Stimulated activated CD4-positive, alpha-beta T cell treated with anti-CD3 and anti-CD28 coated beads, Interleukin-1b, Interleukin-23, amount 100 ng/mL, for 4 hours (primary cell): Measurements from ENCODE around the gene TAT.
A peak's percentile ranks its signal among the peaks of the same experiment; 100 is the strongest.
"Not testable (repeated sequence)": the region's sequence is repeated elsewhere in the genome, so short reads cannot be mapped to it uniquely, and the experiment has no call there.

ENCODE experiments used
- DNase-seq, 2 donors: peaks; one replicate each; pipeline ENCODE4 v3.0.0-alpha.2; 2020; ENCODE audit warnings: low read depth in 2 of 2

TAT gene

DNA sequence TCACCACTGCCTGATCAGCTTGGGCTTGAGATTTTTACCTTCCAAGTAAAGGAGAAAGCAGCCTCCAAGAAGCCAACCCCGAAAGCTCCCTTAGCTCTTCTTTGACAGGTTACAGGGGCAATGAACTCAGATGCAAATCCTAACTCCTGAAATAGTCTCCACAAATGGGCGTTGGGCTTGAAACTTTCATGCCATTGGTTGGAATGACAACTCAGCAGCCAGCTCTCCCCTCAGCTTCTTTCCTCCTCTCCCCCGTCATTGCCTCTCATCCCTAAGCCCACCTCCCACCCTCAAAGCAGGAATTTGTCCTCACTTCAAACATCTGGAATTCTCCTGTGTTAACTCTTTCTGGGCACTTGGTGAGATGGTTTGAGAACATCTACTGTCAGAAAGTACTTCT lies at the start of gene TAT:
Gene TAT (minus strand): TSS at position 122 of the 400 bp plus-strand sequence. CDS start 677 bp downstream, outside the sequence.
- no peak for DNase-seq

GRCh38 chr16:71626018-71626857 lies 49.3 kb upstream of the TAT start, which contains the start of gene MARVELD3:
MARVELD3 (plus strand) TSS chr16:71626184; CDS start chr16:71626230, 46 bp downstream.
- peak; percentile 6 to 10 for DNase-seq

DNA sequence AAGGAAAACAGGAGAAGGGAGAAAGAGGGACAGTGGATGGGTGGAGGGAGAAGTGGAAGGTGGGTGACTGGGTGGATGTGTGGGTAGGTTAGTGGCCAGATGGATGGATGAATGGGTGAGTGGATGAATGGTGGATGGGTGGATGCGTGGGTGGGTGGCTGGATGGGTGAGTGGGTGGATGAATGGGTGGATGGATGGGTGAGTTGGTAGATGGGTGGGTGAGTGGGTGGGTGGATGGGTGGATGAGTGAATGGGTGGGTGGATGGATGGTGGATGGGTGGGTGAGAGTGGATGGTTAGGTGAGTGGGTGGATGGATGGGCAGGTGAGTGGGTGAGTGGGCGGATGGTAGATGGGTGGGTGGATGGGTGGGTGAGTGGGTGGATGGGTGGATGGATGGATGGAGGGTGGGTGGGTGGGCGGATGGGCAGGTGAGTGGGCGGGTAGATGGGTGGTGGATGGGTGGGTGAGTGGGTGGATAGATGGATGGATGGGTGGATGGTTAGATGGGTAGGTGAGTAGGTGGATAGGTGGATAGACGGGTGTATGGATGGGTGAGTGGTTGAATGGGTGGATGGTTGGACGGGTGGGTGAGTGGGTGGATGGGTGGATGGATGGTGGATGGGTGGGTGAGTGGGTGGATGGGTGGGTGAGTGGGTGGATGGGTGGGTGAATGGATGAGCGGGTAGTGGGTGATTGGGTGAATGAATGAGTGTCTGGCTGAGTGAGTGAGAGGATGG lies 48.4 kb upstream of the TAT start:
- no peak for DNase-seq

- DNase-seq: no peak
Observed at GRCh38 chr16:71623597-71623996, 46.7 kb upstream of the TAT start.

GRCh38 chr16:71622088-71622487 lies 45.2 kb upstream of the TAT start:
- DNase-seq: no peak

GRCh38 chr16:71618429-71618828 lies 41.5 kb upstream of the TAT start:
- DNase-seq: no peak

DNA sequence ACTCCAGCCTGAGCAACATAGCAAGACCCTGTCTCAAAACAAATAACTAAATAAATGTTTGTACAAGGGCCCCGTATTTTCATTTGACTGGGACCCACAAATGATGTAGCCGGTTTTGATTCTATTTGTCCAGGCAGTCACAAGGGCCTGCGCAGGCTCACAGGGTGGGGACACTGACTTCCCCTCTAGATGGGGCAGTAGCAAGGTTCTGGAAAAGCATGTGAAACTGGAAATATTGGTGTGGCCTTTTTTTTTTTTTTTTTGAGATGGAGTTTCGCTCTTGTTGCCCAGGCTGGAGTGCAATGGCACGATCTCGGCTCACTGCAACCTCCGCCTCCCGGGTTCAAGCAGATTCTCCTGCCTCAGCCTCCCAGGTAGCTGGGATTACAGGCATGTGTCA lies 38.1 kb upstream of the TAT start:
- not testable (repeated sequence) for DNase-seq

GRCh38 chr16:71610936-71611871 lies 34.3 kb upstream of the TAT start:
- DNase-seq: peak; percentile 70 to 82

DNA sequence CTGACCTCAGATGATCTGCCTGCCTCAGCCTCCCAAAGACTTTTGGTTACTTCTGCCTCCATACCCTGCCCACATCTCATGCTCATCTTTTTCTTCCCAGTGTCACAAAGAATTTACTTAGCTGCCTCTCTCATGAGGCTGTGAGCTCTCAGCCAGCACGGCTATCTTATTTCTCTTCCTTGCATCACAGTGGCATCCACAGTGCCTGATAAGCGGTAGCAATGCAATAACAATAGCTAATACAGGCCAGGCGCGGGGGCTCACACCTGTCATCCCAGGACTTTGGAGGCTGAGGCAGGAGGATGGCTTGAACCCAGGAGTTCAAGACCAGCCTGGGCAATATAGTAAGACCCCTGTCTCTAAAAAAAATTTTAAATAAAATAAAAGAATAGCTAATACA lies 33.6 kb upstream of the TAT start:
- DNase-seq: no peak

- DNase-seq: no peak
Observed at GRCh38 chr16:71609066-71609465, 32.2 kb upstream of the TAT start.

- no peak for DNase-seq
Observed at GRCh38 chr16:71600822-71601221, 23.9 kb upstream of the TAT start.

- not testable (repeated sequence) for DNase-seq
Observed at GRCh38 chr16:71598426-71598825, 21.5 kb upstream of the TAT start.

DNA sequence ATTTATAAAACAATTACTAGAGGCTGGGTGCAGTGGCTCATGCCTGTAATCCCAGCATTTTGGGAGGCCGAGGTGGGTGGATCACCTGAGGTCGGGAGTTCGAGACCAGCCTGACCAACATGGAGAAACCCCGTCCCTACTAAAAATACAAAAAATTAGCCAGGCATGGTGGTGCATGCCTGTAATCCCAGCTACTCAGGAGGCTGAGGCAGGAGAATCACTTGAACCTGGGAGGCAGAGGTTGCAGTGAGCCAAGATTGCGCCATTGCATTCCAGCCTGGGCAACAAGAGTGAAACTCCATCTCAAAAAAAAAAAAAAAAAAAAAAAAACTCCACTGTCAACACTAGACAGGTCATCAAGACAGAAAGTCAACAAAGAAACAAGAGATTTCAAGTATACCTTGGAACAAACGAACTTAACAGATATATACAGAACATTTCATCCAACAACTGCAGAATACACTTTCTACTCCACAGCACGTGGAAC lies 18.5 kb upstream of the TAT start:
- not testable (repeated sequence) for DNase-seq

- DNase-seq: no peak
Observed at GRCh38 chr16:71594000-71594646, 17.2 kb upstream of the TAT start.

DNA sequence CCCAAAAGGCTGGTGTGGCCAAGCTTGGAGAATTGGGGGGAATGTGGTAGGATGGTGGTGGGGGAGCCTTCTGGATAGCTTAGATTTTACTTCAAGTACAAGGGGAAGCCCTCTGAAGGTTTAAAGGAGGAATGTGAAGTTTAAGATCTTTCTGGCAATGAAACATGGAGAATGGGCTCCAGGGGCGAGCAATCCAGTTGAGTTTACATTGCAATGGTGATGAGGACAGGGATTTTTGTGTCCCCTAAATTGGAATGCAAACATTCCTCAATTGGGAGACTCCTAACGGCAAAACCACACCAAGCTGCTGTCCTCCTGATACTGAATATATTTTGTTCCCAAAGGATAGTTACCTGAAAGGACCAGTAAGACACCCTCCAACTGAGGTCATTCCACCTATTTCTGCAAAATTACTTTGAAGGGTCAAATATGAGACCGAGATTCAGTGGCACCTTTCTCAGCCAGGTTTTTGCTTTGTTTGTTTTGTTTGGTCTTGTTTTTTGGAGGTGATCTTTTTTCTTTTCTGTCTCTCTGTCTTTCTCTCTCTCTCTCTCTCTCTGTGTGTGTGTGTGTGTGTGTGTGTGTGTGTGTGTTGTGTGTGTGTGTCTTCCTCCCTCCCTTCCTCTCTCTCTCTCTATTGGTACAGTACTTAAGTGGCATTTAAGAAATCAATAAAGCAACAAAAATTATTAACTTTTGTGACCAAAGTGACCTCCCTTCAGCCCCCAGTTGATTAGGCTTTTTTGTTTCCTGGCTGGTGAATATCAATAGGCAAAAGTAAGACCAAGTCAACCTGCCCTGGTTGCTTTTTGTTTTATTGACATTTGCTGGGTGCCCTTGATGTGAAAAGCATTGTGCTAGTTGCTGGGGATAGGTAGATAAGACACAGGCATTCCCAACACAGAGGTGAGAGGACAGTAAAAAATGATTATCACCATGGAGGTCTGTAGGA lies 16.4 kb upstream of the TAT start:
- no peak for DNase-seq

GRCh38 chr16:71591917-71592316 lies 15.0 kb upstream of the TAT start:
- no peak for DNase-seq

- DNase-seq: no peak
Observed at GRCh38 chr16:71590584-71590983, 13.7 kb upstream of the TAT start.

DNA sequence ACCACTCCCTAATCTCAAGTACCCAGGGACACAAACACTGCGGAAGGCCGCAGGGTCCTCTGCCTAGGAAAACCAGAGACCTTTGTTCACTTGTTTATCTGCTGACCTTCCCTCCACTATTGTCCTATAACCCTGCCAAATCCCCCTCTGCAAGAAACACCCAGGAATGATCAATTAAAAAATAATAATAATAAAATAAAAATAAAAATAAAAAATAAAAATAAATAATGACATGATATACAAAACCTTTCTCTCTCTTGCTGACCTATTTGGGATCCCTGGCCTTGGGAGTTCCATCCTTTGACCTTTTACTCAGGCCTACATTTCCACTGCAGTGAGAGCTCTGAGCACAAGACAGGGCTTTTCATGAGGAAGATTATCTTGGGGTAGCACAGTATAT lies 13.2 kb upstream of the TAT start:
- not testable (repeated sequence) for DNase-seq

DNA sequence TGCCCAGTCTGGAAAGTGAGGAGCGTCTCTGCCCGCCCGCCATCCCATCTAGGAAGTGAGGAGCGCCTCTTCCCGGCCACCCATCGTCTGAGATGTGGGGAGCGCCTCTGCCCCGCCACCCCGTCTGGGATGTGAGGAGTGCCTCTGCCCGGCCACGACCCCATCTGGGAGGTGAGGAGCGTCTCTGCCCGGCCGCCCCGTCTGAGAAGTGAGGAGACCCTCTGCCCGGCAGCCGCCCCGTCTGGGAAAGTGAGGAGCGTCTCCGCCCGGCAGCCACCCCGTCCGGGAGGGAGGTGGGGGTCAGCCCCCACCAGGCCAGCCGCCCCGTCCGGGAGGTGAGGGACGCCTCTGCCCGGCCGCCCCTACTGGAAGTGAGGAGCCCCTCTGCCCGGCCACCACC lies 12.4 kb upstream of the TAT start:
- not testable (repeated sequence) for DNase-seq

- no peak for DNase-seq
Observed at GRCh38 chr16:71585318-71585703, 8.4 kb upstream of the TAT start.
